Astrocyte of the cerebellum (primary cell): ENCODE measurements around the gene C9orf72.

Experiments
- DNase-seq: peaks from one replicate; pipeline ENCODE4 v3.0.0-alpha.2; 2011; ENCODE audit warnings: low read depth
- H3K4me3 ChIP-seq: 2 replicates; pipeline ENCODE4 v1.5.1; 2011; ENCODE audit warnings: mild to moderate bottlenecking, low read depth, low read length, moderate library complexity
- in situ Hi-C: cut with HindIII; loops from 2 replicates; pipeline ENCODE4 v1.10.0; 2017; ENCODE audit warnings: low sequenced_read_pairs
- TF ChIP-seq, protein P1 (sequence below): IDR thresholded peaks from 2 replicates; pipeline ENCODE4 v1.5.1; 2012; ENCODE audit warnings: low read length, low read depth, moderate library complexity, mild to moderate bottlenecking; ENCODE audit errors: missing control alignments

The C9orf72 gene

DNA sequence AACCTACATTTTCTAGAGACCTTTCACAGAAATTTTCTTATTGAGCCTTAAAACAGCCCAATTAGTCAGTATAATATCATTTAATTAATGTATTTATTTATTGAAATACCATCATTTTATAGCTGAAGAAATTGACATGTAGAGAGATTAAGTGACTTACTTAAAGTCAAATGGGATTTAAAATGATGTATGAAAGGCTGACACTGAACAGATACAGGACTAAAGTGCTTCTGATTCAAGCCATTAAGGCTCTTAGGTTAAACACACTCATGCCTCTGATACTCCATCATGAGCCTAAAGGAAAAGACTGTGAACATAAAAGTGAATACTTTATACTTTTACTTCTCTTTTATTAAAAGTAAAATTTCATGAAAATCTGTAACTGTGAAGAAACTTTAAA is 12.8 kb downstream of the C9orf72 start:
- H3K4me3 ChIP-seq, result no peak overlapping the region
- TF ChIP-seq, protein P1, sequence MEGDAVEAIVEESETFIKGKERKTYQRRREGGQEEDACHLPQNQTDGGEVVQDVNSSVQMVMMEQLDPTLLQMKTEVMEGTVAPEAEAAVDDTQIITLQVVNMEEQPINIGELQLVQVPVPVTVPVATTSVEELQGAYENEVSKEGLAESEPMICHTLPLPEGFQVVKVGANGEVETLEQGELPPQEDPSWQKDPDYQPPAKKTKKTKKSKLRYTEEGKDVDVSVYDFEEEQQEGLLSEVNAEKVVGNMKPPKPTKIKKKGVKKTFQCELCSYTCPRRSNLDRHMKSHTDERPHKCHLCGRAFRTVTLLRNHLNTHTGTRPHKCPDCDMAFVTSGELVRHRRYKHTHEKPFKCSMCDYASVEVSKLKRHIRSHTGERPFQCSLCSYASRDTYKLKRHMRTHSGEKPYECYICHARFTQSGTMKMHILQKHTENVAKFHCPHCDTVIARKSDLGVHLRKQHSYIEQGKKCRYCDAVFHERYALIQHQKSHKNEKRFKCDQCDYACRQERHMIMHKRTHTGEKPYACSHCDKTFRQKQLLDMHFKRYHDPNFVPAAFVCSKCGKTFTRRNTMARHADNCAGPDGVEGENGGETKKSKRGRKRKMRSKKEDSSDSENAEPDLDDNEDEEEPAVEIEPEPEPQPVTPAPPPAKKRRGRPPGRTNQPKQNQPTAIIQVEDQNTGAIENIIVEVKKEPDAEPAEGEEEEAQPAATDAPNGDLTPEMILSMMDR, result no peak
- no peak for DNase-seq
- in situ Hi-C loops, result no loop called here

DNA sequence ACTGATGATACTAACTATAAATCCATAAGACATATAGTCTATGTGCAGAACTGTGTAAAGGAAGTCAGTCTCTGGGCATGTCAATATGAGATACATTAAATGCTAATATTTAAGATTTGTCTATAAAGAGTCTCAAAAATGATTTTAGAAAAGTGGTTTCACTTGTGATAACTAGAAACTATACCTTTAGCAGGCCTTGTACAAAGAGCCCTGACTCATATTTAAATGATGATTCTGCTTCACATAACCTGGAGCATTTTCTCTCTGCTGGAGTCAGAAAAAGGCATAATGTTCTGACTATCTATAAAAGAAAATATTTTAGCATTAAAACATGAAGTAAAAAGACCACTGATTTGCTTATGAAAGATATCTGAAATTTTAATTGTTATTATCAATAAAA is 15.0 kb downstream of the C9orf72 start:
- DNase-seq, result no peak

DNA sequence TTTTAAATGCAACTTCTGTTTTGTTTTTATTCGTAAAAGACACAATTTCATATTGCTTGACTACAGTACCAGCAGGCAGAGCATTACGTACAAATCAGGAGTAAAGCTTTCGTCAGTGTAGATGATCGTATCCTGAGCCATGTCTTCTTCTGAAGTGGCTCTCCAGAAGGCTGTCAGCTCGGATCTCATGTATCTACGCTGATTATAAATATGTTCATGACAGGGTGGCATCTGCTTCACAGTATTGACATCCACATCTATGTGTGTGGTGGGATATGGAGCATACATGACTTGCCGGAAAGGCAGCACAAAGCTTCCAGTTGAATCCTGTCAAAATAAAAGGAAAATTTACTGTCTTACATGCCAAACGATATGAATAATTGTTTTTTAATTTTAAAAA is 16.8 kb downstream of the C9orf72 start:
- TF ChIP-seq, protein P1, result no peak
- in situ Hi-C loops, result no loop called here
- no peak overlapping the region for H3K4me3 ChIP-seq
- DNase-seq, result no peak

More for the DNA sequence above, 15.0 kb downstream of the C9orf72 start:
- TF ChIP-seq, protein P1, result no peak
- in situ Hi-C loops, result no loop called here
- H3K4me3 ChIP-seq, result no peak overlapping the region

DNA sequence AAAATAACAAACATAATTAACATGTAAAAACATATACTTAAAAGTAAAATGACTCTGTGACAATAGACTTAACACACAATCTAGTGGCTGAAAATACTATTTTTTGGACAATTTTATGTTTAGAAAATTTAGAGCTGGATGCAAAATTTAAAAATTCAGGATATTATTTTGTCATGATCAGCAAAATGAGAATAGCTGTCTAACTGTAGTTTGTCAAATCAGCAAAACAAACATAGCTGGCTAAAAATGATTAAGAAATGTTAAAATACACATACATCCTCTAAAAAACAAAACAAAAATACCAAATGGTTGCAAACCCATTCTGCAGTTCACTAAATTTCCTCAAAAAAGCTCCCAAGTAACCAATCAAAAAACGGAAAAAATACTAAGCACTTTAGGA is 18.6 kb downstream of the C9orf72 start:
- TF ChIP-seq, protein P1, result no peak
- no peak overlapping the region for H3K4me3 ChIP-seq
- in situ Hi-C loops, result no loop called here
- no peak for DNase-seq

DNA sequence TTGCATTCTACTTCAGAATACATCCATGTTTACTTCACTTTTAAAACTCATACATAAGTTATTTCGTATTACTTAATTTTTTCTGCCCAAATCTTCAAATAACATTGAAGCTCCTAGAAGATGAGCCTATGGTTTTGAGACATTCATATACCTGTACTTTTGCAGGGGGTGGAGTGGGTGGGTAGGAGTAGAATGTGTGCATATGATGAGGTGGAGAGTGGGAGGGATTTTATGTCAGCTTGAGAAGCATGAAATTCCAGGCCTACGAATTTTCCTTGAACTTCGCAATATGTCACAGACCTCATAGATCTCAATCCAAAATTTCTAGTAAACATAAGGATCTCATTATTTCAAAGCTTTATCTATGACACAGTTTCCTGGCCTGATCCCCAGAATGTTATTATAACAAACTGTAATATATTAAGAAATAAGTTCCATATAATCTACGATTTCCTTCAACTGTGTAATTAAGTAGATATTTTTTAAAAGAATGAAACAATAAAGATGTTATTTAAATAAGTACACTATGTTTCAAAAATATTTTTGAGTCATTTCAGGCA is 24.0 kb downstream of the C9orf72 start:
- no peak for DNase-seq
- in situ Hi-C loops, result loop anchor here (10.0 kb wide), 1 partner anchor 214 kb away; no protein-coding TSS in a partner anchor
- TF ChIP-seq, protein P1, result no peak
- H3K4me3 ChIP-seq, result no peak overlapping the region

DNA sequence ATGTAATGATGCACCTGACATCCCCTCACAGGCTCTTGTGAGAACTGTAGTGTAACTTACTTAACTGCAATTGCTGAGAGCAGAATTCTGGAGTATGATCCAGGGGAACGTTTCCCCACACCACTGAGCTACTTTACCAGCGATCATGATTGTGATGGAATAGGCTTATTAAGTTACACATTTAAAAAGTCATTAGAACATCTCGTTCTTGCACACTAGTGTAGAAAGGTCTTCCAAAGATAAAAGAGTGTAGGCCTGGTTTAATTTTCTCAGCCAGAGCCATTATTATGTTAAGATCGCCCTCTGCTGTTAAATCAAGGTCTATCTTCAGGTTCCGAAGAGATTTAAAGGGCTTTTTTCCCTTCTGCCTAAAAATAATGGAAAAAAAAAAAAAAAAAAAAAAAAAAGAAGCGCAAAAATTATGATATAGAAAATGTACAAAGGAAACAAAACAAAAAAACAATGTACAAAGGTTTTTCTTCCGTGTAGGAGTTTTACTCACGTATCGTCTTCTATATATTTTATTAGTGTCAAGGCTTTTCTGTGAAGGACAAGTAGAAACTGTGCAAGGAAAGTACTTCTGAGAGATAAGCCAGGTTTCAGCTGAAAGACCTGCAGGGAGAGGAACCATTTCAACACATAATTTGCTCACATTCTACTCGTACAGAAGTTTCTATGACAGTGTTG is 25.1 kb downstream of the C9orf72 start:
- DNase-seq, result no peak
- TF ChIP-seq, protein P1, result peak; percentile 41
- in situ Hi-C loops, result loop anchor here (10.0 kb wide), 1 partner anchor 213 kb away; no protein-coding TSS in a partner anchor
- H3K4me3 ChIP-seq, result no peak overlapping the region
